GM19240 (cell line): ENCODE results near the gene CDV3.
"Not testable (repeated sequence)": the region's sequence is repeated elsewhere in the genome, so short reads cannot be mapped to it uniquely, and the experiment has no call there.

Experiments used
- DNase-seq: peaks from one replicate; pipeline ENCODE4 v3.0.0; 2011; ENCODE audit warnings: low spot score; ENCODE audit not compliant: insufficient read length

The CDV3 gene

GRCh38 chr3:133573629-133574194, at the start of gene CDV3:
Gene CDV3 (plus strand): TSS chr3:133573686. CDS start chr3:133574045, 359 bp downstream.
- DNase-seq = no peak

GRCh38 chr3:133523758-133524157, 49.7 kb upstream of the CDV3 start:
- DNase-seq = not testable (repeated sequence)

GRCh38 chr3:133525435-133525834, 48.1 kb upstream of the CDV3 start:
- no peak for DNase-seq

GRCh38 chr3:133527081-133527715, 46.3 kb upstream of the CDV3 start:
- DNase-seq = no peak

GRCh38 chr3:133529809-133530208, 43.7 kb upstream of the CDV3 start:
- no peak for DNase-seq

- DNase-seq = no peak
Observed at GRCh38 chr3:133531981-133532380, 41.5 kb upstream of the CDV3 start.

- DNase-seq = no peak
Observed at GRCh38 chr3:133532951-133533350, 40.5 kb upstream of the CDV3 start.

- no peak for DNase-seq
Observed at GRCh38 chr3:133535971-133536881, 37.3 kb upstream of the CDV3 start.

GRCh38 chr3:133537131-133537530, 36.4 kb upstream of the CDV3 start:
- not testable (repeated sequence) for DNase-seq

GRCh38 chr3:133538154-133538553, 35.3 kb upstream of the CDV3 start:
- DNase-seq = no peak

- no peak for DNase-seq
Observed at GRCh38 chr3:133540896-133541674, 32.4 kb upstream of the CDV3 start.

- DNase-seq = no peak
Observed at GRCh38 chr3:133542871-133543270, 30.6 kb upstream of the CDV3 start.

GRCh38 chr3:133544983-133545382, 28.5 kb upstream of the CDV3 start:
- not testable (repeated sequence) for DNase-seq

GRCh38 chr3:133547432-133548041, 25.9 kb upstream of the CDV3 start:
- no peak for DNase-seq

- no peak for DNase-seq
Observed at GRCh38 chr3:133548090-133548489, 25.4 kb upstream of the CDV3 start.

- DNase-seq = no peak
Observed at GRCh38 chr3:133549565-133549964, 23.9 kb upstream of the CDV3 start.

GRCh38 chr3:133551589-133551988, 21.9 kb upstream of the CDV3 start:
- not testable (repeated sequence) for DNase-seq

GRCh38 chr3:133561679-133562078, 11.8 kb upstream of the CDV3 start:
- DNase-seq = no peak

GRCh38 chr3:133562376-133562775, 11.1 kb upstream of the CDV3 start:
- no peak for DNase-seq

GRCh38 chr3:133563186-133563591, 10.3 kb upstream of the CDV3 start:
- DNase-seq = no peak

- no peak for DNase-seq
Observed at GRCh38 chr3:133563816-133564215, 9.7 kb upstream of the CDV3 start.
